AG10803 (cell line): Measurements from ENCODE around the gene STAMBP.
"Not testable (repeated sequence)": the region's sequence is repeated elsewhere in the genome, so short reads cannot be mapped to it uniquely, and the experiment has no call there.

Source experiments
- DNase-seq: peaks from one replicate; pipeline ENCODE4 v3.0.0; 2010; ENCODE audit warnings: low read depth
- H3K4me3 ChIP-seq: 2 replicates; pipeline ENCODE4 v1.5.1; 2011; ENCODE audit warnings: mild to moderate bottlenecking, low read length, control low read depth
- CTCF ChIP-seq: conservative IDR thresholded peaks from 2 replicates; pipeline ENCODE4 v1.5.1; 2011; ENCODE audit warnings: mild to moderate bottlenecking, low read length, control low read depth, inconsistent platforms

The STAMBP gene

GRCh38 chr2:73901143-73901542 is 72.4 kb downstream of the STAMBP start:
- DNase-seq, result no peak

DNA sequence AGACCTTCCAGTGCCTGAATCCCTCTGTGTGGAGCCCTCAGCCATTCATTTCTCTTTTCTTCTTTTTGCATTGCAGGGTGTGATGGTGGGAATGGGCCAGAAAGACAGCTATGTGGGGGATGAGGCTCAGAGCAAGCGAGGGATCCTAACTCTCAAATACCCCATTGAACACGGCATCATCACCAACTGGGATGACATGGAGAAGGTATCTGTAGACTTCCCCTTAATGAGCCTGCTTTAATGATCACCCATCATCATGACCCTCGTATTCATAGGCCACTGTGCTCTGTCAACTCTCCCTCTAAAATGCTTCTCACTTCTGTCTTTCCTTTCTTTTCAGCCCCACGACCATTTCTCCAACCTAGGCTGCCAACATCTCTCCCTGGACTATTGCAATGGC is 73.5 kb downstream of the STAMBP start:
- no peak for TF ChIP-seq CTCF
- DNase-seq, result no peak
- no peak overlapping the region for H3K4me3 ChIP-seq

More at GRCh38 chr2:73901143-73901542, 72.4 kb downstream of the STAMBP start:
- no peak overlapping the region for H3K4me3 ChIP-seq
- TF ChIP-seq CTCF, result no peak

DNA sequence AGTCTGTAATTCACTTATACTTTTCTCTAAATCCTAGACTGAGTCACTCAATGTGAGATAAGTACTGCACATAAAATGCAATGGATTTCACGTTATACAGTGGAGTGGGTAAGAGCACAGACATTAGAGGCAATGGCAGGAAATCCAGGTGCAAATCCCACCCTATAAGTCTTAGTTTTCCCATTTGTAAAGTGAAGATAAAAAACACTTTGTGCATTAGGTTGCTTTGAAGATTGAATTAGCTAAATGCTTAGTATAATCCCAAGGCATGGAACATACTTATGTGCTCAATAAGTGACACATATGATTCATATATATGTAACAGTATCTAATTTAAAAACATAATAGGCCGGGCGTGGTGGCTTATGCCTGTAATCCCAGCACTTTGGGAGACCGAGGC is 74.6 kb downstream of the STAMBP start:
- TF ChIP-seq CTCF, result no peak
- no peak overlapping the region for H3K4me3 ChIP-seq
- DNase-seq, result no peak

GRCh38 chr2:73903949-73904613 is 75.3 kb downstream of the STAMBP start:
- H3K4me3 ChIP-seq, DNase-seq: not testable (repeated sequence)

DNA sequence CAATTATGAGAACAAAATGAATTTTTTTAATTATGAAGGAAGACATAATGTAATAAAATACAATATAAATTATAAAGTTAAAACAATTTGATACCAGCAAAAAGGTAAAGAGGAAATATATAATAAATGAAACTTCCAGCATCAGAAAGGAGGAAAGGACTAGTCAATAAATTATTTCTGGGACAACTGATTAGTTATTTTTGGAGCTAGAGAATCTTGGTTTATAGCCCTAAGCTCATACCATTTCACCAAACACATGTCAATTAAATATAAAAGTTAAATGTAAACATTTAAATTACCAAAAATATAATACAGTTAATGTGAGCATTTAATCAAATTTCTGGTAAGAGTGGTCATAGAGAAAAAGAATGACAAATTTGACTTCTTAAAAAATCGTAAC is 76.2 kb downstream of the STAMBP start:
- no peak for DNase-seq
- H3K4me3 ChIP-seq, result no peak overlapping the region
- TF ChIP-seq CTCF, result no peak

- no peak overlapping the region for H3K4me3 ChIP-seq
- no peak for TF ChIP-seq CTCF
- DNase-seq, result no peak
These were observed 78.2 kb downstream of the STAMBP start for GRCh38 chr2:73906847-73907505.

DNA sequence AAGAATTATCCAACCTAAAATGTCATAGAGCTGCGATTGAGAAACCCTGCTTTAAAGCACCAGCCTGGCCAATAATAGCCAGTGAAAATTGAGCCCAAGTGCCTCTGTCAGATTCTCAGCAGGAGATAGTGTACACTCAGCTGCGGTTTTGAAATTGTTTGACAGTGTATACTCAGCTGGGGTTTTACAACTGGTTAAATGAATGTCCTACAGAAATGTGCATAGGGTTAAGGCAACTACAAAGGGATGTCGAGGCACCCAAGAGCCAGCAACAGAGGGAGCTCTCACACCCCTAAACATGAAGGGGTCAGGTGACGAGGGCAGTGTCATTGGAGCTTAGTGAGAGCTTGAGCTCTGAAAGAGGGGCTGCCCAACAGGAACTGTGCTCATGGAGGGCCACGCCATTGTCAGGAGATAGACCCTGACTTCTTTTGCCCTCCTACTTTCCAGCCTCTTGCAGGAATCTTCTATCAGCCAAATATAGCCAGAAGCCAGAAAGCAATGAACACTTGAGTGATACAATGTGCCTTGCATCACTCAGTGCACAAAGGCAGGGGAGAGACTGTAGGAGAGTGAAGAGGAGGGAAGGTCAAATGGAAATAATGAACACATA is 79.2 kb downstream of the STAMBP start:
- H3K4me3 ChIP-seq, result no peak overlapping the region
- peak; percentile 17; the same call in 1 of the 2 replicates for TF ChIP-seq CTCF
- DNase-seq, result peak; percentile 5
